Amniotic epithelial cell (primary cell): Measurements from ENCODE around the gene TGFB1I1.
"Not testable (repeated sequence)": the region's sequence is repeated elsewhere in the genome, so short reads cannot be mapped to it uniquely, and the experiment has no call there.

ENCODE experiments used
- DNase-seq: peaks from one replicate; pipeline ENCODE4 v3.0.0-alpha.2; 2010; ENCODE audit warnings: low read depth

The TGFB1I1 gene

GRCh38 chr16:31487720-31488467, 15.9 kb downstream of the TGFB1I1 start:
- peak; percentile 23 for DNase-seq

DNA sequence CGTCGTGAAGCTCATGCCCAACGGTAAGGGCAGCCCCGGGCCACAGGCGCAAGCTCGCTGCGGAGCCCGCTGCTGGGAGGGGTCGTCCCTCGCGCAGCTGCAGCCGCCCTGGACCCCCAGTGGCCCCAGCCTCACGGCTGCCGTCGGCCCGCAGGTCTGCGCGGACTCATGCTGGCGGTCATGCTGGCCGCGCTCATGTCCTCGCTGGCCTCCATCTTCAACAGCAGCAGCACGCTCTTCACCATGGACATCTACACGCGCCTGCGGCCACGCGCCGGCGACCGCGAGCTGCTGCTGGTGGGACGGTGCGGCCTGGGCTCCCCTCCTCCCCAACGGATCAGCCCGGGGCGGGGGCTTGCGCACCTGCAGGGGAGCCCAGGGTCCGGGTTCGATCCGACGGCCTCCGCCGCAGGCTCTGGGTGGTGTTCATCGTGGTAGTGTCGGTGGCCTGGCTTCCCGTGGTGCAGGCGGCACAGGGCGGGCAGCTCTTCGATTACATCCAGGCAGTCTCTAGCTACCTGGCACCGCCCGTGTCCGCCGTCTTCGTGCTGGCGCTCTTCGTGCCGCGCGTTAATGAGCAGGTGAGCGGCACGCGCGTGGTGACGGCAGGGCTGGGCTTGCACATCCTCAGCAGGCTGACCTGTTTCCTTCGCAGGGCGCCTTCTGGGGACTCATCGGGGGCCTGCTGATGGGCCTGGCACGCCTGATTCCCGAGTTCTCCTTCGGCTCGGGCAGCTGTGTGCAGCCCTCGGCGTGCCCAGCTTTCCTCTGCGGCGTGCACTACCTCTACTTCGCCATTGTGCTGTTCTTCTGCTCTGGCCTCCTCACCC, 16.7 kb downstream of the TGFB1I1 start:
- DNase-seq, result no peak

DNA sequence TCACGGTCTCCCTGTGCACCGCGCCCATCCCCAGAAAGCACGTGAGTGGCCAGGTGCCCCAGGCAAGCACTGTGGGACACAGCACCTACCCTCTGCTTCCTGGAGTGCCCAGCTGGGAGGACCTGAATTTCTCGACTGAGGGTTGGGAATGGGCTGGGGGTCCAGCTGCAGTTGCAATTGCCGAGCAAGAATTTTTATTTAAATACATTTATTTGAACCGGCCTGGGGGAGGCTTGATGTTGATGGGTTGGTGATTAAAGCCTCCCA, 17.3 kb downstream of the TGFB1I1 start:
- no peak for DNase-seq

DNA sequence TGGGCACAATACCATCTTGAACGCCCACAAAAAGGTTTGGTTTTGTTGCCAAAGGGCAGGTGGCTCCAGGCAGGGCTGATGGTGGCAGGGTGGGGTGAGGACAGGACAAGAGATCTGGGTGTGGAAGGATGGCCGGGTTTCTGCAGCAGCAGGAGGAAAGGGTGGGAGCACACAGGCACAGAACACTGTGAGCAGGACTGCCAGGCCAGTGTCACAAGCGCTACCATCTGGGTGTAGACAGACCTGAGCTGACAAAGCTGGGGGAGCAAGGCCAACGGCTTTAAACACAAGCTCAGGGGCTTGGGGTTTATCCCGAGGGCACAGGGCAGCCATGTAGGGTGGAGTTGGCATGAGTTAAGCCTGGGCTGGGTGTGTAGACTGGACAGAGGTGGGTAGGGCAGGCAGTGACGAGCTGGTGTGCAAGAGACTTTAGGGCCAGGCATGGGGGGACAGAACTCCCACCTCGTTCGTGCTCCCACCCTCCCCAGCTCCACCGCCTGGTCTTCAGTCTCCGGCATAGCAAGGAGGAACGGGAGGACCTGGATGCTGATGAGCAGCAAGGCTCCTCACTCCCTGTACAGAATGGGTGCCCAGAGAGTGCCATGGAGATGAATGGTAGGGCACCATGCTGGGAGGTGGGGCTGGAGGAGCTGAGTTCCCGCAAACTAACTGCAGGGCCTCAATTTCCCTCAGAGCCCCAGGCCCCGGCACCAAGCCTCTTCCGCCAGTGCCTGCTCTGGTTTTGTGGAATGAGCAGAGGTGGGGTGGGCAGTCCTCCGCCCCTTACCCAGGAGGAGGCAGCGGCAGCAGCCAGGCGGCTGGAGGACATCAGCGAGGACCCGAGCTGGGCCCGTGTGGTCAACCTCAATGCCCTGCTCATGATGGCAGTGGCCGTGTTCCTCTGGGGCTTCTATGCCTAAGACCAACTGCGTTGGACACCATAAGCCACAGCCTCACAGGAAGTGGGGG, 17.9 kb downstream of the TGFB1I1 start:
- DNase-seq, result no peak

GRCh38 chr16:31491778-31492418, 19.9 kb downstream of the TGFB1I1 start:
- no peak for DNase-seq

GRCh38 chr16:31493506-31494125, 21.7 kb downstream of the TGFB1I1 start:
- DNase-seq, result no peak

- no peak for DNase-seq
Observed at GRCh38 chr16:31496670-31497069, 24.7 kb downstream of the TGFB1I1 start.

DNA sequence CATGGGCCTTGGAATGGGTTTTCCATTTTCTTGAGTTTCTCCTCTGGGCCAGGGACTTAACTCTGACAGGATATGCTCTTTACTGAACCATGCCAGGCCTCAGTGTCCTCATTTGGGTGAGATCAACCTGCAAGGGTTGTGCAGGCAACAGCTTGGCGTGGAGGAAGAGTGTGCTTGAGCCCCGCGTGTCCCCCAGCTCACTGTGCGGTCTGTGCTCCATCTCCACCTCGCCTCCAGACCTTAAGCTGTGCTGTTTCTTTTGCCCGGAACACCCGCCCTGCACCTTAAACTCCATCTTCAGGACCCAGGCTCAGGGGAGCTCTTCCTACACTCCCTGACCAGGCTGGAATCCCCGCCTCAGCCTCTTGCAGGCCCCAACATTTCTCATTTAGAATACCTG, 26.5 kb downstream of the TGFB1I1 start:
- no peak for DNase-seq

DNA sequence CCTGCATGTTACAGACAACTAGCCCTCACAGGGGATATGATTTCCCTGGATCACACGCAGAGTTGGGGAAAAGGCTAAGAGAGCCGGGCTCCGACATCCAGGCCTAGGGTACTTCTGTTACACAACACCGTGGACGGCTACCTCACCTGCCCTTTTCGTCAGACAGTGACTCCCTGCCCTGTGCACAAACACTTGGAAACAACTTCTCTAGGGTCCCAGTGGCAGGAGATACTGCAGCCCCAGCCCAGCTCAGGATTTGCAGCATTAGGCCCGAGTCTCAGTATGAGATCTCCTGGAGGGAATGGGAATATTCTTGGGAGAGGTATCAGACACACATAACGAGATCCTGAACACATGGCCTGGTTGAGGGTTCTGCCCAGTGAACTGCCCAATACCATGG, 28.0 kb downstream of the TGFB1I1 start:
- no peak for DNase-seq

DNA sequence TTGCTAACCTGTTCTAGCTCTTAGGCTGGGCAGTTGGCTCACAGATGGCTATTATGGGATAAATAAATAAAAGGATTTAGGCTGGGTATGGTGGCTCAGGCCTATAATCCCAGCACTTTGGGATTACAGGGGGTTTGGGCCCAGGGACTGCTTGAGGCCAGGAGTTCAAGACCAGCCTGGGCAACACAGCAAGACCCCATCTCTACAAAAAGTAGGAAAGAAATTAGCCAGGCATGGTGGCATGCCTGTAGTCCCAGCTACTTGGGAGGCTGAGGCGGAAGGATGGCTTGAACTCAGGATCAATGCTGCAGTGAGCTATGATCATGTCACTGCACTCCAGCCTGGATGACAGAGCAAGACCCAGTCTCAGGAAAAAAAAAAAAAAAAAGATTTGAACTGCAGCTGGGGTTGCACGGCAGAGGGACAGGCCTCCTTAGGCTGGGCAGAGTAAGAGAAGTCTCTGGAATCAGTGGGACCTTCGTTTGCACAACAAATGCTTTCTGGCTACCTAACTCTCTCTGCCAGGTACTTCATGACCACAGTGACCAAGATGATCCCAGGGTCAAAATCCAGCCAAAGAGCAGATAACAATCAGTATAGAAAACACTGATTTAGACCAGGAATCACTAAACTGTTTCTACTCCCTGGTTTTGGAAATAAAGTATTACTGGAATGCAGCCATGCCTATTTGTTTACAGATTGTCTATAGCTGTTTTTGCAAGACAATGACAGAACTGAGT, 29.4 kb downstream of the TGFB1I1 start:
- no peak for DNase-seq

DNA sequence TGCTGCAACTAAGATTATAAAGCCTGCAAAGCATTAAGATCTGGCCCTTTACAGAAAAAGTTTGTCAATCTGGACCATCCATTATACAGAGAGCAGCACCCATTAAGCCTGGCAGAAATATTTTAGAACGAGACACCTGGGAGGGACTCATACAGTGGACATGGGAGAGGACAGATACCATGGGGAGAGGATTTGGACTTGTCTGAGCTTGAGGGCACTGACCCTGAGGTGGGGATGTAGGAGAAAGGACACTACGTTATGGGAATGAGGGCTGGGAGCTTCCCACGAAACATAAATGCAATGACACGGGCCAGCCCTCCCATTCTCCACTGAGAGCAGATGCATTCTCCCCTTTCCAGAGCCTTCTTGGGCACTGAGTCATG, 30.0 kb downstream of the TGFB1I1 start:
- DNase-seq, result no peak

GRCh38 chr16:31502981-31503380, 31.0 kb downstream of the TGFB1I1 start:
- peak; percentile 64 for DNase-seq

DNA sequence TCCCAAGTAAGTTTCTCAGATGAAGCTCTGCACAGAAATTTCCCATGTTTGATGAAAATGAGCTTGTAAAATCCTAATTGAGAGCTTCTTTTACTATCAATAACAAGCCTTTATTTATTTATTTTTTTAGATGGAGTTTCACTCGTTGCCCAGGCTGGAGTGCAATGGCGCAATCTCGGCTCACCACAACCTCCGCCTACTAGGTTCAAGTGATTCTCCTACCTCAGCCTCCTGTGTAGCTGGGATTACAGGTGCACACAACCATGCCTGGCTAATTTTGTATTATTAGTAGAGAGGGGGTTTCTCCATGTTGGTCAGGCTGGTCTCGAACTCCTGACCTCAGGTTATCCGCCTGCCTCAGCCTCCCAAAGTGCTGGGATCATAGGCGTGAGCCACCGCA, 31.6 kb downstream of the TGFB1I1 start:
- DNase-seq, result not testable (repeated sequence)

GRCh38 chr16:31504159-31504558, 32.2 kb downstream of the TGFB1I1 start:
- DNase-seq, result no peak

DNA sequence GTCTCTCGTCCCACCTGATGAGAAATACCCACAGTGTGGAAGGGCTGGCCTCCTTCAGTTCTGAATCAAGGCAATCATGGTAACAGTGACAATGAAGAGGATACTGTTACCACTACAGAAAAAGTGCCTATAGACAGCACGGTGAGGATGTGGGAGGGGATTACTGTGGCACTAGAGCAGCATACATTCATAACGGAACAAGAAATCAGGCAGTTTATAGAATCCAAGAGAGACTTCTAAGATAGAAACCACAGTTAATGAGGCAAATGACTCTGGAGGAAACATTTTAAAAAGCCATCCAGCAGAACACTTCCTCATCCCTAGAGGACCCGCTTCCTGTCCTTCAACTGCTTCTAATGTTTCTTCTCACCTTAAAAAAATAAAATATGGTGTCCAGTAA, 33.5 kb downstream of the TGFB1I1 start:
- no peak for DNase-seq

- no peak for DNase-seq
Observed at GRCh38 chr16:31507617-31507928, 35.6 kb downstream of the TGFB1I1 start.

DNA sequence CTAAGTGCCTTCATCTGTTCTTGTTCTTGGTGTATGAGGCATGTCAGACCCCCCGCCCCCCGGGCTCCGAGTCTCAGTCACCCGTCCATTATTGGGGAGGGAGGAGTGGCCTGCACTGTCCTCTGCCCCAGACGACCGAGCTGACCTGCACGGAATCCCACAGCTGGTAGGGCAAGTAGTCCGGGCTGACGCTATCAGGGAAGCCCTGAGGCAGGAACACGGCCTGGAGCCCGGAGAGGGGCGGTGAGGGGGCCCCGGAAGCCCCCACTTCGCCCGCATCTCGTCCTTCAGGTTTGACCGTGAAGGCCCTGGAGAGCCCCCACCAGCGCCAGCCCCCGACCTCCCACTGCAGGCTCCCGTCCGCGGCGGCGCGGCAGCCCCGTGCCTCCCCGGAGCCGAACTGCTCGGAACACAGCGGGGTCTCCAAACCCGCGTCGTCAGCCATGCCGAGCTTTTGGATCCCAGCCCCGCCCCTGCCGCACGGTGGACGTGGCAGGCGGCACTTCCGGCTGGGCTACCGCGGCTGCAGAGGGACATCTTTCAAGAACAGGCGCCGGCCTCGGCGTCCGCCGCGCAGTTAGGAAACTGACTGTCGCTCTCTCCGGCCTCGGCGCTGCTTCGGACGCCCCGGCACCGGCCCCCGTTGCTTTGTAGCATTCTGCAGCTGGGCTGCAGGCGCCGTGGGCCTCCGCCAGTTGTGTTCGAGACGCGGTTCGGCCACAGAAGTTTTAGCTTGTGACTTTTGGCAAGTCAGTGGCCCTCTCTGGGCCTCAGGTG, 36.2 kb downstream of the TGFB1I1 start, which contains the start of gene RUSF1:
RUSF1 (minus strand) TSS at position 463 of the 777 bp plus-strand sequence; CDS start at position 445, 18 bp downstream.
- peak; percentile 79 for DNase-seq

DNA sequence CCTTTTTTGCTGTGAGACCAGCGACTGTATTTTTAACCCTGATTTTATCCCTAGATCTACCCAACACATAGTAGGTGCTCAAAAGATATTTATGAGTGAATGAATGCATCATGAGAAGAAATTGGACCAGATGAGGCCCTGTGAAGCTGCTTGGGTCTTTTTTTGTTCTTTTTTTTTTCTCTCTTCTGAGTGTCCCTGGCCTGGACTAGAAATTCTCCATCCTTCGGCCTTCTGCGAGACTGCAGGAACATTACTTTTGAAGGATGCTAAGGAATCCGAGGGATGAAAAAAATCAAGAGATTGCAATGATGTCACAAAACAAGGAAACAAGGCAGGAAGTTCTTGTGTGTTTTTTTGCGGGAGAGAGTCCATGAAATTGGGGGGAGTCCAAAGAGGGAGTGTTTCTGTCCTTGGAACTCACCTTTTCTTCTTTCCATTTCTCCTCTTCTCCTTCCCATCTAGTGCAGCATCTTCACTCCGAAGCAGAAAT, 36.8 kb downstream of the TGFB1I1 start:
- DNase-seq, result peak; percentile 55

- DNase-seq, result peak; percentile 66
Observed at GRCh38 chr16:31513126-31513525, 41.2 kb downstream of the TGFB1I1 start.

- no peak for DNase-seq
Observed at GRCh38 chr16:31513884-31514283, 41.9 kb downstream of the TGFB1I1 start.
